IMR-90 (cell line): ENCODE measurements around the gene VBP1.

Source experiments
- MXI1 ChIP-seq: IDR thresholded peaks from 2 replicates; pipeline ENCODE4 v1.6.1; 2012; ENCODE audit warnings: low read depth, mild to moderate bottlenecking, low read length, moderate library complexity, borderline replicate concordance
- POLR2A ChIP-seq: IDR thresholded peaks from 2 replicates; pipeline ENCODE4 v1.6.1; 2012; ENCODE audit warnings: mild to moderate bottlenecking, low read depth, low read length
- RAD21 ChIP-seq: IDR thresholded peaks from 2 replicates; pipeline ENCODE4 v1.6.1; 2012; ENCODE audit warnings: low read length, improper control_type of control experiment
- RFX5 ChIP-seq: IDR thresholded peaks from 2 replicates; pipeline ENCODE4 v1.8.0; 2012; ENCODE audit warnings: low read depth, mild to moderate bottlenecking, low read length, moderate library complexity
- SMC3 ChIP-seq: fragments of 150-350 bp; IDR thresholded peaks from 2 replicates; pipeline ENCODE4 v1.6.1; 2016; ENCODE audit warnings: low read depth, mild to moderate bottlenecking, antibody characterized with exemption, low read length, moderate library complexity
- TF ChIP-seq, protein P1 (sequence below): conservative IDR thresholded peaks from 2 replicates; pipeline ENCODE4 v1.5.1; 2012; ENCODE audit warnings: mild to moderate bottlenecking, low read depth, low read length, improper control_type of control experiment
- TF ChIP-seq, protein P2 (sequence below): fragments of 150-350 bp; IDR thresholded peaks from 2 replicates; pipeline ENCODE4 v1.6.1; 2016; ENCODE audit warnings: low read depth, mild to moderate bottlenecking, low read length, moderate library complexity, borderline replicate concordance
- TF ChIP-seq, protein P3 (sequence below): fragments of 150-350 bp; IDR thresholded peaks from 2 replicates; pipeline ENCODE4 v1.6.1; 2017; ENCODE audit warnings: mild to moderate bottlenecking, antibody characterized with exemption, low read length, low read depth

DNA sequence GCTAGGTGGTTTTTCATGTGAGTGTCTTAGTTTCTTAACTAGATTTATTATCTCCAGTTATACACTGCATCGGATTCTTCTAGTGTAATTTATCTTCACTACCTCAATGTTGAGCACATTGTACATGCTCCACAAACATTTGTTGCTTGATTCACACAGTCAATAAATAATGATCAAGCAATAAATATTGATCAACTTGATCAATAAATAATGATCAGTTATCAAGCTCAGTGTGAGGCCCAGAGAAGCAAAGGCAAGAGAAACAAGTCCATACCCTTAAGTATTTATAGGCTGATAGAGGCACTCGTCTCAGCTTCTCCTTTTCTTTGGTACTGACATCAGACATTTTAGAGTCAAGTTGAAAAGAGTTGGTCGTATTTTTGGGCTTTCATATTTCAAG is 5.1 kb upstream of the VBP1 start:
- TF ChIP-seq, protein P1, sequence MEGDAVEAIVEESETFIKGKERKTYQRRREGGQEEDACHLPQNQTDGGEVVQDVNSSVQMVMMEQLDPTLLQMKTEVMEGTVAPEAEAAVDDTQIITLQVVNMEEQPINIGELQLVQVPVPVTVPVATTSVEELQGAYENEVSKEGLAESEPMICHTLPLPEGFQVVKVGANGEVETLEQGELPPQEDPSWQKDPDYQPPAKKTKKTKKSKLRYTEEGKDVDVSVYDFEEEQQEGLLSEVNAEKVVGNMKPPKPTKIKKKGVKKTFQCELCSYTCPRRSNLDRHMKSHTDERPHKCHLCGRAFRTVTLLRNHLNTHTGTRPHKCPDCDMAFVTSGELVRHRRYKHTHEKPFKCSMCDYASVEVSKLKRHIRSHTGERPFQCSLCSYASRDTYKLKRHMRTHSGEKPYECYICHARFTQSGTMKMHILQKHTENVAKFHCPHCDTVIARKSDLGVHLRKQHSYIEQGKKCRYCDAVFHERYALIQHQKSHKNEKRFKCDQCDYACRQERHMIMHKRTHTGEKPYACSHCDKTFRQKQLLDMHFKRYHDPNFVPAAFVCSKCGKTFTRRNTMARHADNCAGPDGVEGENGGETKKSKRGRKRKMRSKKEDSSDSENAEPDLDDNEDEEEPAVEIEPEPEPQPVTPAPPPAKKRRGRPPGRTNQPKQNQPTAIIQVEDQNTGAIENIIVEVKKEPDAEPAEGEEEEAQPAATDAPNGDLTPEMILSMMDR: no peak
- TF ChIP-seq POLR2A: no peak
- no peak for TF ChIP-seq RAD21
- TF ChIP-seq MXI1: no peak
- TF ChIP-seq, protein P2, sequence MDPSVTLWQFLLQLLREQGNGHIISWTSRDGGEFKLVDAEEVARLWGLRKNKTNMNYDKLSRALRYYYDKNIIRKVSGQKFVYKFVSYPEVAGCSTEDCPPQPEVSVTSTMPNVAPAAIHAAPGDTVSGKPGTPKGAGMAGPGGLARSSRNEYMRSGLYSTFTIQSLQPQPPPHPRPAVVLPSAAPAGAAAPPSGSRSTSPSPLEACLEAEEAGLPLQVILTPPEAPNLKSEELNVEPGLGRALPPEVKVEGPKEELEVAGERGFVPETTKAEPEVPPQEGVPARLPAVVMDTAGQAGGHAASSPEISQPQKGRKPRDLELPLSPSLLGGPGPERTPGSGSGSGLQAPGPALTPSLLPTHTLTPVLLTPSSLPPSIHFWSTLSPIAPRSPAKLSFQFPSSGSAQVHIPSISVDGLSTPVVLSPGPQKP: no peak
- TF ChIP-seq RFX5: no peak
- TF ChIP-seq, protein P3, sequence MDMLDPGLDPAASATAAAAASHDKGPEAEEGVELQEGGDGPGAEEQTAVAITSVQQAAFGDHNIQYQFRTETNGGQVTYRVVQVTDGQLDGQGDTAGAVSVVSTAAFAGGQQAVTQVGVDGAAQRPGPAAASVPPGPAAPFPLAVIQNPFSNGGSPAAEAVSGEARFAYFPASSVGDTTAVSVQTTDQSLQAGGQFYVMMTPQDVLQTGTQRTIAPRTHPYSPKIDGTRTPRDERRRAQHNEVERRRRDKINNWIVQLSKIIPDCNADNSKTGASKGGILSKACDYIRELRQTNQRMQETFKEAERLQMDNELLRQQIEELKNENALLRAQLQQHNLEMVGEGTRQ: no peak
- TF ChIP-seq SMC3: no peak
